NCI-H2081 treated with DMSO at 0.1 percent for 48 hours (cell line): ENCODE data around the gene KIAA0825.
"Not testable (repeated sequence)": the region's sequence is repeated elsewhere in the genome, so short reads cannot be mapped to it uniquely, and the experiment has no call there.

ENCODE experiments used
- DNase-seq: peaks from one replicate; lab custom pipeline; 2025; lab: John Stamatoyannopoulos, UW

Gene KIAA0825

GRCh38 chr5:94577466-94578245 lies 40.7 kb downstream of the KIAA0825 start:
- DNase-seq, result no peak

- no peak for DNase-seq
Observed at GRCh38 chr5:94575196-94575595, 43.2 kb downstream of the KIAA0825 start.

- not testable (repeated sequence) for DNase-seq
Observed at GRCh38 chr5:94573349-94573748, 45.1 kb downstream of the KIAA0825 start.

- DNase-seq, result no peak
Observed at GRCh38 chr5:94571415-94571814, 47.0 kb downstream of the KIAA0825 start.

- DNase-seq, result no peak
Observed at GRCh38 chr5:94564812-94565211, 53.6 kb downstream of the KIAA0825 start.

- DNase-seq, result no peak
Observed at GRCh38 chr5:94562327-94562971, 56.0 kb downstream of the KIAA0825 start.

GRCh38 chr5:94558028-94558427 lies 60.4 kb downstream of the KIAA0825 start:
- no peak for DNase-seq

GRCh38 chr5:94551858-94552257 lies 66.5 kb downstream of the KIAA0825 start:
- DNase-seq, result no peak

GRCh38 chr5:94545870-94546625 lies 72.4 kb downstream of the KIAA0825 start:
- DNase-seq, result no peak

- DNase-seq, result no peak
Observed at GRCh38 chr5:94544875-94545547, 73.4 kb downstream of the KIAA0825 start.

- no peak for DNase-seq
Observed at GRCh38 chr5:94544031-94544650, 74.3 kb downstream of the KIAA0825 start.

GRCh38 chr5:94540856-94541494 lies 77.4 kb downstream of the KIAA0825 start:
- DNase-seq, result no peak

GRCh38 chr5:94538260-94538659 lies 80.1 kb downstream of the KIAA0825 start:
- DNase-seq, result no peak

- no peak for DNase-seq
Observed at GRCh38 chr5:94526706-94527105, 91.7 kb downstream of the KIAA0825 start.

GRCh38 chr5:94524841-94525697 lies 93.3 kb downstream of the KIAA0825 start:
- DNase-seq, result no peak

- no peak for DNase-seq
Observed at GRCh38 chr5:94523018-94523417, 95.4 kb downstream of the KIAA0825 start.

GRCh38 chr5:94522117-94522516 lies 96.3 kb downstream of the KIAA0825 start:
- DNase-seq, result no peak

- DNase-seq, result no peak
Observed at GRCh38 chr5:94517490-94518488, 100.6 kb downstream of the KIAA0825 start.

GRCh38 chr5:94516148-94516547 lies 102.3 kb downstream of the KIAA0825 start:
- no peak for DNase-seq
